Melanocyte of skin (primary cell): ENCODE measurements around the gene RSPH4A. TPM values are rescaled to one million over a fixed set of nuclear protein-coding genes. Genes with fewer than 3 reads are reported as not detected.

ENCODE experiments used
- total RNA-seq, 2 donors: library from RNA; depleted of rRNA; stranded (reverse); fragments of >200 nt; gene quantifications; 2 replicates each; pipeline ENCODE4 v1.2.3, GENCODE V29; 2012

RSPH4A gene
- under 1 TPM; under 0.01 to 0.34 TPM for total RNA-seq

DNA sequence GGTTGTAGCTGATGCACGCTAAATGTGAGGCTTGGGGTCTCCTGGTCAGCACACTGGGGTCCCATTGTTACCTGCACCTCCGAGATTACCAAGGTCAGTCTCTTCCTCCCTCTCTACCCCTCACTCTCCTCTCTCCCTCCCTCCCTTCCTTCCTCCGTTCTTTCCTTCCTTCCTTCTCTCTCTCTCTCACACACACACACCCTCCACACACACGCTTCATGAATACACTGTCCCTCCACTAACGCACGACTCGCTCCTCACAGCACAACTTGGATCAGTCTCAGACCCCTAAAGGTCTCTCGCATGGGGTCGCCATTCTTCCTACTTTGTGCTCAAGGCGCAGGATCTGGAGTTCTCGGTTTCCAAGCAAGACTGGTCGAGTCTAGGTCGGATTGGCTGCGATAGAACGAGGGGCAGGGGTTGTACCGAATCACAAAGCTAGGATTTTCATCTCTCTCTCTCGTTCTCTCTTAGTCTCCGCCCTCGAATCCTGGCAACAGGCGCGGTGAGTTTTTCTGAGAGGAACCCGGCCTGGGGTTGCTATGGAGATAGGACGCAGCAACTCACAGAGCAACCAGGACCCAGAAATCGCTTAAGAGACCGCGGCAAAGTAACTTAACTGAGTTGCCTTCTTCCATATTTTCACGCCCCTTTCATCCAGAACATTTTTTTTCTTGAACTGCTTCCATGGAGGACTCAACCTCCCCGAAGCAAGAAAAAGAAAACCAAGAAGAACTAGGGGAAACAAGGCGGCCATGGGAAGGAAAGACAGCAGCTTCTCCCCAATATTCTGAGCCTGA, at the start of gene RSPH4A:
RSPH4A (plus strand) TSS at position 543 of the 800 bp plus-strand sequence; CDS start at position 688, 145 bp downstream.

DNA sequence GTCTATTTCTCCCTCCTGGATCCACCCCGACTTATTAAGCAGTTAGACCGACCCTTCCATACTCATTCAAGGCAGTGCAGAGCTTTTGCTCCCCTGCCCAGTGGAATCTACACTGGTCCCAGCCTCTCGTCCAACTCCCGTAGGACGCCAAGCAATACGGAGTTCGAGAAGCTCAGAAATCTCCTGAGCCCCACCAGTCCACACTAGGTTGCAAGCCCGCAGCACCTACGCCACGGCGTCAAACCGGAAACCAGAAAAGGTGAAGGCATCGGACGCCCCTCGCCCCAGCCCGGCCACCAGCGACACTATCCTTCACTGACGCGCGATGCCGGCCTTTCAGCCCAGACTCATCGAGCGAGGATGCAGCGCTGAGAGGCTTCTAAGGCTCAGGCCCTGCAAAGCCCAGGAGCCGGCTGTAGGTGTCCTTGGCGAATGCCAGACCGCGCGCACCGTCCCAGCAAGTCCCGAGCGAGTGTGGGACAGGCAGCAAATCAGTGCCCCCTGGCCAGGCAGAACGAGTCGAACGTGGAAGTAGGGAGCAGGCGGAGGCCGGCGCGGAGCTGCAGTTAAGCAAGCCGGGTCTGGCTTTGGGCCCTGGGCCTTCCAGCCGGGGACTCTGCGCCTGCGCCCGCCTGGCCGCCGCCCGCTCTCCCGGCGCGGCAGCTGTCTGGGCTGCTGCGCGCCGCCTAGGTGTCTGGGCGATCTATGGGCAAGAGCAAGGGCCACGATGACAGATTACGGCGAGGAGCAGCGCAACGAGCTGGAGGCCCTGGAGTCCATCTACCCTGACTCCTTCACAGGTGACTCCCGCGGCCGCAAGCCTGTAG, 45.2 kb upstream of the RSPH4A start, which contains the start of gene RWDD1:
RWDD1 (plus strand) TSS at position 649 of the 827 bp plus-strand sequence; CDS start at position 728, 79 bp downstream.

DNA sequence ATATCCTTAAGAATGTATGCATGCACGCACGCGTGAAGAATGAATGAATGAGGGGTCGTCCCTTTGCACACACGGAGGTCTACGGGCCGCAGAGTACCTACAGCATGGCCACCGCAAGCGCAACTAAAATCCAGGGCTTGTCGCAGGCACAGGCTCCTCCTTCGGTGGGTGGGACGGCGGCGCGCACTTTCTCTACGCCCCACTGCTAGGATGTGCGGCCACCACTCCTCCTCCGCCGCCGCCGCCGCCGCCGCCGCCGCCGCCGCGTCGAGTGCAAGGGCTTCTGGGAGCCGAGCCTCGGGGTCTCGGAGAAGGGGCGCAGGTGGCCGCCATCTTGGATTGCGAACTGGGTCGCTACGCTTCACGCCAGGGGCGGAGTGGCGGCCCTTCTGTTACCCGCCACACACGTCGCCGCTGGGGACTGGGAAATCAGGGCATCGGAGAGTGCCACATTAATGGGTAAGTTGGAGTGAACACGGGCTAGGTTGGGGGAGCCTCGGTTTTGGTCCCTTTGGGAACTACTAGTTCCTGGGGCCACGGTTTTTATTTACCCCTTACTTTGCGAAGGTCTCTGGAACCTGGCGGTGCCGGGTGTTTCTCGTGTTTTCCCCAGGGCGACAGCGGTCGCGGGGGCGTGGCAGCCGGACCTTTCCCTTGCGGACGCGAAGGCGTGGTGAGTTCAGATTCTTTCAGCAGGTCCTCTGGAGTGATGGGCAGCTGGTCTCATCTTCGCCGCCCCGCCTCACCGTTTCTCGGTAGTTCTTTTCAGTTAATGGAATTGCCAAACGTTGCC, 64.8 kb downstream of the RSPH4A start, which contains the start of gene KPNA5:
KPNA5 (plus strand) TSS at position 332 of the 793 bp plus-strand sequence; CDS start at position 456, 124 bp downstream.

Other genes with a start within 250 kb of the RSPH4A start
- 10 to 100 TPM in 1 of 2 donors, 1 to 10 TPM in 1; 8.7 to 11.7 TPM for gene DSE, start 245.5 kb upstream of the RSPH4A start, total RNA-seq
- under 1 TPM; 0.34 to 1.00 TPM for gene CALHM6, start 155.1 kb upstream of the RSPH4A start, total RNA-seq
- gene CALHM5, start 104.8 kb upstream of the RSPH4A start, total RNA-seq = under 1 TPM; 0.34 to 0.67 TPM
- under 1 TPM in 1 of 2 donors, not detected in 1; under 0.01 TPM for gene TRAPPC3L, start 70.8 kb upstream of the RSPH4A start, total RNA-seq
- under 1 TPM in 1 of 2 donors, not detected in 1; under 0.01 TPM for gene CALHM4, start 62.7 kb upstream of the RSPH4A start, total RNA-seq
- 10 to 100 TPM; 26.5 to 31.6 TPM for gene RWDD1, start 45.0 kb upstream of the RSPH4A start, total RNA-seq
- gene ZUP1, start 52.3 kb downstream of the RSPH4A start, total RNA-seq = 10 to 100 TPM; 11.7 to 15.7 TPM
- gene KPNA5, start 64.7 kb downstream of the RSPH4A start, total RNA-seq = 1 to 10 TPM; 4.3 to 6.9 TPM
- under 1 TPM in 1 of 2 donors, not detected in 1; under 0.01 TPM for gene FAM162B, start 149.2 kb downstream of the RSPH4A start, total RNA-seq
- not detected for gene GPRC6A, start 212.6 kb downstream of the RSPH4A start, total RNA-seq